Neural progenitor cell (in vitro differentiated cells): Measurements from ENCODE around the gene CACNA1C. TPM values are rescaled to one million over a fixed set of nuclear protein-coding genes. Genes with fewer than 3 reads are reported as not detected.

Experiments
- DNase-seq: peaks from one replicate; pipeline ENCODE4 v3.0.0-alpha.2; 2016; ENCODE audit warnings: low spot score
- H2AFZ ChIP-seq: fragments of 200-600 bp; sonication (generic); replicated peaks from 2 replicates; pipeline ENCODE4 v1.6.1; 2016; ENCODE audit warnings: antibody characterized with exemption
- H3F3A ChIP-seq: fragments of 200-600 bp; sonication (generic); 2 replicates; pipeline ENCODE4 v1.6.1; 2016; ENCODE audit warnings: antibody characterized with exemption, low read depth
- H3K27ac ChIP-seq: fragments of 200-600 bp; sonication (generic); 2 replicates; pipeline ENCODE4 v1.5.1; 2016; ENCODE audit warnings: mild to moderate bottlenecking
- H3K27me3 ChIP-seq: fragments of 200-600 bp; sonication (generic); 2 replicates; pipeline ENCODE4 v1.6.1; 2016; ENCODE audit warnings: mild to moderate bottlenecking, moderate library complexity
- H3K36me3 ChIP-seq: fragments of 200-600 bp; sonication (generic); 2 replicates; pipeline ENCODE4 v1.5.1; 2016
- H3K4me1 ChIP-seq: fragments of 200-600 bp; sonication (generic); 2 replicates; pipeline ENCODE4 v1.6.1; 2016; ENCODE audit warnings: mixed run types
- H3K4me2 ChIP-seq: fragments of 200-600 bp; sonication (generic); 2 replicates; pipeline ENCODE4 v1.6.1; 2016
- H3K4me3 ChIP-seq: fragments of 200-600 bp; sonication (generic); 2 replicates; pipeline ENCODE4 v1.5.1; 2016
- H3K79me2 ChIP-seq: fragments of 200-600 bp; sonication (generic); 2 replicates; pipeline ENCODE4 v1.6.1; 2016; ENCODE audit warnings: low read depth
- H3K9ac ChIP-seq: fragments of 200-600 bp; sonication (generic); 2 replicates; pipeline ENCODE4 v1.6.1; 2016
- H3K9me3 ChIP-seq: fragments of 200-600 bp; sonication (generic); 2 replicates; pipeline ENCODE4 v1.5.1; 2016; ENCODE audit warnings: low read depth
- H4K20me1 ChIP-seq: fragments of 200-600 bp; sonication (generic); 2 replicates; pipeline ENCODE4 v1.6.1; 2016; ENCODE audit warnings: low read depth
- H3K27ac Mint-ChIP-seq: 3 replicates; pipeline ENCODE4 v1.8.0; 2021; ENCODE audit warnings: mixed read lengths
- H3K27me3 Mint-ChIP-seq: 2 replicates; pipeline ENCODE4 v1.8.0; 2022; ENCODE audit warnings: low read depth, mild to moderate bottlenecking, inconsistent platforms, moderate library complexity, mixed read lengths; ENCODE audit not compliant: insufficient read depth
- H3K36me3 Mint-ChIP-seq: 3 replicates; pipeline ENCODE4 v1.8.0; 2021; ENCODE audit warnings: mixed read lengths
- H3K4me1 Mint-ChIP-seq: 3 replicates; pipeline ENCODE4 v1.8.0; 2021; ENCODE audit warnings: mixed read lengths
- H3K4me3 Mint-ChIP-seq: 3 replicates; pipeline ENCODE4 v1.8.0; 2021; ENCODE audit warnings: mild to moderate bottlenecking, moderate library complexity, mixed read lengths
- H3K9me3 Mint-ChIP-seq: 3 replicates; pipeline ENCODE4 v1.8.0; 2020; ENCODE audit warnings: mixed read lengths
- EZH2 ChIP-seq: fragments of 200-600 bp; sonication (generic); IDR thresholded peaks from 2 replicates; pipeline ENCODE4 v1.6.1; 2017; ENCODE audit warnings: antibody characterized with exemption, mild to moderate bottlenecking, moderate library complexity
- EZH2phosphoT487 ChIP-seq: fragments of 200-600 bp; sonication (generic); IDR thresholded peaks from 2 replicates; pipeline ENCODE4 v1.6.1; 2017; ENCODE audit warnings: antibody characterized with exemption
- total RNA-seq: library from RNA; depleted of rRNA; stranded (reverse); fragments of >200 nt; gene quantifications from 2 replicates; pipeline ENCODE4 v1.2.3, GENCODE V29; 2015; ENCODE audit warnings: low replicate concordance
- TF ChIP-seq, protein P1 (sequence below): fragments of 200-600 bp; sonication (generic); IDR thresholded peaks from 2 replicates; pipeline ENCODE4 v1.5.1; 2017; ENCODE audit warnings: antibody characterized with exemption, mild to moderate bottlenecking

The CACNA1C gene
- total RNA-seq, 1 donor from 2014 or later: 2.7 TPM

DNA sequence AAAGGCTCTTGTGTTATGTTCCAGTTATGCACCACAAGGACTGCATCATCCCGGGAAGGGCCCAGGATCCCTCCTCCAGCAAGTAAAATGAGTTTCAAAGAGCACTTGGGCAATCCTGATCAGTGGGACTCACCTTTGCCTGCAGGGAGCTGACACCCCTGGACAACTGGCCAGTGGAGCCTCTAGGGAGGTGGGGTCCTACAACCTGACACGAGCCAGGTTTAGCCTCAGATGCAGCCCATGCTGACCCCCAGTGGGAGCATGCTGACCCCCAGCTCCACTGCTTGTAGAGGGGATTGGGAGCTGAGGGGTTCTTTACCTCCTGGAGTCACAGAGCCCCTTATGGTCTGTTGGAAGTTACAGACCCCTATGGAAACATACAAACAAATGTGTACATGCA lies 365.8 kb downstream of the CACNA1C start:
- Mint-ChIP-seq H3K36me3 (no peaks in the 10 kb centered on the region), H3K9me3 (no peaks in the 10 kb centered on the region), H3K27me3 (peaks cover 2% of the 10 kb centered on the region), H3K27ac (no peak overlapping the region), H3K4me3 (no peak overlapping the region), H3K4me1 (no peaks in the 10 kb centered on the region)
- no peaks in the 10 kb centered on the region for H4K20me1 ChIP-seq
- H3K4me1 ChIP-seq: no peaks in the 10 kb centered on the region
- H3K4me2 ChIP-seq: no peak overlapping the region
- H3K79me2 ChIP-seq: no peaks in the 10 kb centered on the region
- no peaks in the 10 kb centered on the region for H3K27me3 ChIP-seq
- no peak overlapping the region for H3K9ac ChIP-seq
- no peaks in the 10 kb centered on the region for H3K9me3 ChIP-seq
- no peak for DNase-seq
- no peak overlapping the region for H3K27ac ChIP-seq
- no peaks in the 10 kb centered on the region for H3K36me3 ChIP-seq
- H2AFZ ChIP-seq: no peak overlapping the region
- H3K4me3 ChIP-seq: no peak overlapping the region
- TF ChIP-seq, protein P1, sequence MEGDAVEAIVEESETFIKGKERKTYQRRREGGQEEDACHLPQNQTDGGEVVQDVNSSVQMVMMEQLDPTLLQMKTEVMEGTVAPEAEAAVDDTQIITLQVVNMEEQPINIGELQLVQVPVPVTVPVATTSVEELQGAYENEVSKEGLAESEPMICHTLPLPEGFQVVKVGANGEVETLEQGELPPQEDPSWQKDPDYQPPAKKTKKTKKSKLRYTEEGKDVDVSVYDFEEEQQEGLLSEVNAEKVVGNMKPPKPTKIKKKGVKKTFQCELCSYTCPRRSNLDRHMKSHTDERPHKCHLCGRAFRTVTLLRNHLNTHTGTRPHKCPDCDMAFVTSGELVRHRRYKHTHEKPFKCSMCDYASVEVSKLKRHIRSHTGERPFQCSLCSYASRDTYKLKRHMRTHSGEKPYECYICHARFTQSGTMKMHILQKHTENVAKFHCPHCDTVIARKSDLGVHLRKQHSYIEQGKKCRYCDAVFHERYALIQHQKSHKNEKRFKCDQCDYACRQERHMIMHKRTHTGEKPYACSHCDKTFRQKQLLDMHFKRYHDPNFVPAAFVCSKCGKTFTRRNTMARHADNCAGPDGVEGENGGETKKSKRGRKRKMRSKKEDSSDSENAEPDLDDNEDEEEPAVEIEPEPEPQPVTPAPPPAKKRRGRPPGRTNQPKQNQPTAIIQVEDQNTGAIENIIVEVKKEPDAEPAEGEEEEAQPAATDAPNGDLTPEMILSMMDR: no peak
- TF ChIP-seq EZH2phosphoT487: no peak
- TF ChIP-seq EZH2: no peak
- H3F3A ChIP-seq: no peaks in the 10 kb centered on the region

DNA sequence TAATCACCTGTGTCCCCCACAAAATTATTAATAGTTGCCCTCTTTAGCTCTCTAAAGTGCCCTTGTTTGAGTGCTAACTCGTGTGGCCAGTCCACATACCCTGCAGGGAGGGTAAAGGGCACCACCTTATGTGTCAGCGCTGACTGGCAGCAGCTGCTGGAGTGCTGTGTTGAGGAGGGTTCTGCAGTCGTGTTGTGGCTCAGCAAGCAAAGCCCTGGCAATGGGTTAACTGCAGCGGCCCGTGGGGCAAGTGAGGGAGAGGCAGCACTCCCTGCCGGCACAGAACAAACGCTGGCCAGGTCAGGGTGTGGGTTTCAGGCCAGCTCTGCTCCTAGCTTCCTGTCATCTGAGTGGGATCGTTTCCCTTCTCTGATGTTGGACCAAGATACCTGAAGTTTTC lies 369.8 kb downstream of the CACNA1C start:
- TF ChIP-seq EZH2 (no peak), EZH2phosphoT487 (no peak)
- TF ChIP-seq, protein P1: no peak
- H2AFZ ChIP-seq: peak overlapping the region; percentile 47
- no peaks in the 10 kb centered on the region for H3K27me3 ChIP-seq

DNA sequence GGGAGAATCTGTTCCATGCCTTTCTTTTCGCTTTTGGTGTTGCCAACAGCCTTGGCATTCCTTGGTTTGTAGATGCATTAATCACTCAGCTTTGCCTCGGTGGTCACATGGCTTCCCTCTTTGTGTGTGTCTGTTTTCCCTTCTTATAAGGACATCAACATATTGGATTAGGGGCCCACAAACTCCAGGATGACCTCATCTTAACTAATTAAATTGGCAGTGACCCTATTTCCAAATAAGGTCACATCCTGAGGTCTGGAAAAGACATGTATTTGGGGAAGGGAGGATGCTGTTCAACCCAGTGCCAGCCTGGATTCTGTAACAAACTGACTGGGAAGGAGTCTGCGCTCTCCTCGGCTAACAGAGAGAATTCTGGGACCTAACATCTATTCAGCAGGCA lies 376.2 kb downstream of the CACNA1C start:
- H3K4me1 Mint-ChIP-seq: no peaks in the 10 kb centered on the region
- H2AFZ ChIP-seq: no peak overlapping the region
- H3K79me2 ChIP-seq: no peaks in the 10 kb centered on the region
- no peak overlapping the region for H3K9ac ChIP-seq
- peaks cover 3% of the 10 kb centered on the region for H3K27me3 Mint-ChIP-seq
- H3K9me3 ChIP-seq: no peaks in the 10 kb centered on the region
- H3K27me3 ChIP-seq: no peaks in the 10 kb centered on the region
- no peak for DNase-seq
- no peak overlapping the region for H3K27ac ChIP-seq
- H3K36me3 ChIP-seq: no peaks in the 10 kb centered on the region
- H3K4me2 ChIP-seq: no peak overlapping the region
- H3K4me3 ChIP-seq: no peak overlapping the region
- H4K20me1 ChIP-seq: no peaks in the 10 kb centered on the region
- no peaks in the 10 kb centered on the region for H3K4me1 ChIP-seq
- no peak overlapping the region for H3K4me3 Mint-ChIP-seq
- TF ChIP-seq EZH2: no peak
- no peak for TF ChIP-seq EZH2phosphoT487
- TF ChIP-seq, protein P1: no peak
- no peak overlapping the region for H3K27ac Mint-ChIP-seq
- no peaks in the 10 kb centered on the region for H3K9me3 Mint-ChIP-seq
- no peaks in the 10 kb centered on the region for H3K36me3 Mint-ChIP-seq
- no peaks in the 10 kb centered on the region for H3F3A ChIP-seq

More for the DNA sequence above, 369.8 kb downstream of the CACNA1C start:
- no peaks in the 10 kb centered on the region for H3K9me3 Mint-ChIP-seq
- H3K4me3 Mint-ChIP-seq: no peak overlapping the region
- H3K27me3 Mint-ChIP-seq: peaks cover 5% of the 10 kb centered on the region
- Histone ChIP-seq H3K4me1 (no peaks in the 10 kb centered on the region), H3K27ac (no peak overlapping the region), H3K79me2 (no peaks in the 10 kb centered on the region), H3F3A (no peaks in the 10 kb centered on the region), H3K36me3 (no peaks in the 10 kb centered on the region), H3K9me3 (no peaks in the 10 kb centered on the region), H4K20me1 (no peaks in the 10 kb centered on the region), H3K9ac (no peak overlapping the region), H3K4me2 (no peak overlapping the region), H3K4me3 (no peak overlapping the region)
- H3K4me1 Mint-ChIP-seq: no peaks in the 10 kb centered on the region
- no peaks in the 10 kb centered on the region for H3K36me3 Mint-ChIP-seq
- H3K27ac Mint-ChIP-seq: no peak overlapping the region
- no peak for DNase-seq
